IPS DF 4.7 (cell line): ENCODE measurements around the gene FREM1.

Source experiments
- DNase-seq: peaks from one replicate; pipeline ENCODE4 v3.0.0-alpha.2; 2013; ENCODE audit warnings: low spot score; ENCODE audit errors: extremely low read depth

Gene FREM1

GRCh38 chr9:14768405-14769229, 141.6 kb downstream of the FREM1 start:
- DNase-seq = no peak

DNA sequence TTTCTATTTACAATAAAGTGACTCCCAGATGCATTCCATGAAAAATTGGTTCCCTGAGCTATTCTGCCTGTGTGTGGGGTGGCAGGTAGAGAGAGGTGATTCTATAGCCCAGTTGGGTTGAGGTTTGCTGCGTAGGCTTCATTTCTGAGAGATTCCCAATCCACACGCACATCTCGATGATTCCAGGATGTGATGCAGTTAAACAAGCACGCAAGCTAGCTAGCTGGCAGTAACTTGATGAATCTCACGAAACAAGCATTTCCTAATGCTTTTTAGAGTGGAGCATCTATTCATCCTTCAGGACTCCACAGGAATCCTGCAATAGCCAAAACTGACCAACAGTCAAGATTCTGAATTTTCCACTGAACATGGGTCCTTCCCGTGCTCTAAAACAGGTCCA, 143.9 kb downstream of the FREM1 start:
- DNase-seq = no peak

- no peak for DNase-seq
These were observed 148.6 kb downstream of the FREM1 start for GRCh38 chr9:14761584-14761983.

GRCh38 chr9:14760060-14760459, 150.2 kb downstream of the FREM1 start:
- DNase-seq = no peak

DNA sequence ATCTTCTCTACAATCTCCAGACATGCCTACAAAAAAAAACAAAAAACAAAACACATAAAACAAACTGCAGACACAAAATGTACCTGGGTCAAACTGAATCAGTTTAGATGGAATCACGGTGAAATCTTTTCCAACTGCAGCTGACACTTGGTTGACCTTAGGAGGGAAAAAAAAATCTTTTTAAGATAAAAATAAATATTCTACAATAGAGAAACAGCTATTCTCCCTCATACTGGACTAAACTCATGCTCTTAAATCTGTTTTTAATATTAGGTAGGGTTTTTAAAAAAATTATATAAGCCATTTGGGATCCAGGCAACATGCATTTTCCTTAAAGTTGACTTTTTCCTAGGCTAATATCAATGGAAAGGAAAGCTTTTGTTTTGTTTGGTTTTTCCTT, 153.9 kb downstream of the FREM1 start:
- DNase-seq = no peak

DNA sequence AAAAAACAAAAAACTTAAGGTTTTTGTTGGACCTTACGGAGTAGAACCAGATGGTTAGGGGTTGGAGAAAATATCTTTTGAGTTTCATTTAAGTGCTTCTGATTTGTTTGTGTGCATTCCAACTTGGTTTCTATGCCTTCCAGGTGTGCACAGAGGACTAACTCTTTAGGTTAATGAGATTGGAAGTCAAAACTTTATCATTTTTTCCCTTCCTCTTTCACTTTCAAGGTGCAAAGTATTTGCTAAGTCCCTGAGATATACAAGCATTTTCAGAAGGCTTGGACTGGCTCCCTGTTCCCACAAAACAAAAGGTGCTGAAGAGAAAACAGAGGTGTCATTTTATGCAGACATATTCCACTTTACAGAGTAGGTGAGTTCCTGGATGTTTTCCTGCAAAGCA, 157.4 kb downstream of the FREM1 start:
- no peak for DNase-seq

DNA sequence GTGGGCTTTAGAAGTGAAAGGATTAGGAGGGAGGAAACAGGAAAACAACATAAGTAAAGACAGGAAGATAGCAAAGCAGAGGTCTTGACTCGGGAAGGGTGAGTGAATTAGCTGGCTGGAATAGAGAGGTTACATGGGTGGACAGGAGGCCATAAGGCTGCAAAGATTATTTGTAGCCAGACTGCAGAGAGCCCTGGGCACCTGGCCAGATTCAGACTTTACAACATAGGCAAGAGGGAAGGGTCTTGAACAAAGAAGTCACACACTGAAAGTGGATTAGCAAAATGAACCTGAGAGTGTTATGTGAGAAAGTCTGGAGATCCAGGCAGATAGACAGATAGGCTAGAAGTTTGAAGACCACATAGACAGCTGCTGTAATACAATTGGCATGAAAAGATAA, 158.0 kb downstream of the FREM1 start:
- DNase-seq = no peak

GRCh38 chr9:14750821-14751220, 159.4 kb downstream of the FREM1 start:
- no peak for DNase-seq

- DNase-seq = no peak
These were observed 160.5 kb downstream of the FREM1 start for GRCh38 chr9:14749741-14750211.

- DNase-seq = no peak
These were observed 161.9 kb downstream of the FREM1 start for GRCh38 chr9:14748373-14748772.

DNA sequence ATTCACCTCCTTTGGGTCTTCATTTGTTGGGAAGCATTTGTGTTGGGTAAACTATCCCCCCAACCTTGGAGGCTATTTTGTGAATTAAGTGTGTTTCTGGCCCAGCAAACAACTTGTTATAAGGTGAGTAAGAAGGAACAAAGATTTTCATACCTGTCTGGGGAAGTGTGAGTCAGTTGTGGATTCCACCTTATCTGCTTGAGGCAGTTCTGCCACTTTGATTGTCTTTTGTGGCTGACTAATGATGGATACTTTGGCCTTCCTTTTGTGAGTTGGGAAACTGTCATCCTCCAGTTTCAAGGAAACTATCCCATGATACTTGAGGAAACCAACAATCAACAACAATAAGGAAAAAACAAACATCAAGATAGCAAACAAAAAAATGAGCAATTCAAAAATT, 163.1 kb downstream of the FREM1 start:
- DNase-seq = no peak

DNA sequence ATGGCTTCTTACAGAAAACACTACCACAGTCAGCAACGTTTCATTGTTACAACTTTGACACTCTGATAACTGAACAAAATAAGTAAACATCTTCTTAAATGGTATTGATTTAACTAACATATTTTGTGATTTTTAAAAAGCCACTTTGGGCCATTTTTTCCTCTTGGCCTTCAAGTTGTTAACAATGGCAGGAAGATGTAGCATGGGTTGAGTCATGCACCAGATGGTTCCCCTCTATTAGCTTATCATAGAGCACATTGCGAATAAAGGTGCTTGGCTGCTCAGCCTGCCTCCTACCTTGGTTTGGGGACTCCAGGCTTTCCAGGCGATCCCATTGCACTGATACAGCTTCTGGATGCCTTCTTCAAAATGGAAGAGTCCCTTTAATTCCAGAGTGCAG, 163.6 kb downstream of the FREM1 start:
- no peak for DNase-seq

DNA sequence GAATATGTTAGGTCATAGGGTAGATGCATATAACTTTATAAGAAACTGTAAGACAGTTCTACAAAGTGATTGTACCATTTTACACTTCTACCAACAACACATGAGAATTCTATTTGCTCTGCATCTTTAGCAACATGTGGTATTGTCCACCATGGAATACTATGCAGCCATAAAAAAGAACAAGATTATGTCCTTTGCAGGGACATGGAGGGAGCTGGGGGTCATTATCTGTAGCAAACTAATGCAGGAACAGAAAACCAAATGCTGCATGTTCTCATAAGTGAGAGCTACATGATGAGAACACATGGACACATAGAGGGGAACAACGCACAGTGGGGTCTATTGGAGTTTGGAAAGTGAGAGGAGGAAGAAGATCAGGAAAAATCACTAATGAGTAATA, 165.5 kb downstream of the FREM1 start:
- DNase-seq = no peak

- DNase-seq = no peak
These were observed 168.9 kb downstream of the FREM1 start for GRCh38 chr9:14741369-14741768.

- DNase-seq = no peak
These were observed 177.1 kb downstream of the FREM1 start for GRCh38 chr9:14733133-14733532.

DNA sequence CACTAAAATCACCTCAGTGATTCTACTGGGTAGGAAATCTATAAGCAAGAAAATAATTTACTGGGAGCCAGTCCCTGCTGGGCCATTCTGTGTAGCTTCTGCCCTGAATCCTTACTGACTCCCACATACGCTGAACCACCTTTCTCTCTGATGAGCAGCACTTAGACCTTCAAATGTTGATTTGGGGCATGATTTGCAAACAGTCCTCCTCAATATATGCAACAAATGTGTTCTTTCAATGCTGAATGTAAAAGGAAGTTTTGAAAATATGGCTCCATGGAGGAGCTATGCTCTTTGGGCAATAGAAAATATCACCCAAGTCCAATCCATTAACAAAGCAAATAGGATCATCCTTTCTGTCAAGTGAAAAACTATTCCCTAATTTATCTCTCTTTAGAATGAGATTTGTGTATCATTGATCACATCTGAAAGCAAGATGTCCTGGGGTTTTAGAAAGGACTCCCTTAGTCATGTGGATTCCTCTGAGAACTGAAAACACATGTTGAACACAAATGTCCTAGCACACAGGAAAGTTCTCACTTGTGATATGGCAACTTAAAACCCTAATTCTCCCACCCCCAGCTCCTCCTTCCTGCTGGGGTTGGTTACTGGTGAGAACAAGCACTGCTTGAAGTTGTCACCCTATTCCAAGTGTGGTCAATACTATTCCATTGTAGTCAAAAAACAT, 178.8 kb downstream of the FREM1 start:
- DNase-seq = no peak

DNA sequence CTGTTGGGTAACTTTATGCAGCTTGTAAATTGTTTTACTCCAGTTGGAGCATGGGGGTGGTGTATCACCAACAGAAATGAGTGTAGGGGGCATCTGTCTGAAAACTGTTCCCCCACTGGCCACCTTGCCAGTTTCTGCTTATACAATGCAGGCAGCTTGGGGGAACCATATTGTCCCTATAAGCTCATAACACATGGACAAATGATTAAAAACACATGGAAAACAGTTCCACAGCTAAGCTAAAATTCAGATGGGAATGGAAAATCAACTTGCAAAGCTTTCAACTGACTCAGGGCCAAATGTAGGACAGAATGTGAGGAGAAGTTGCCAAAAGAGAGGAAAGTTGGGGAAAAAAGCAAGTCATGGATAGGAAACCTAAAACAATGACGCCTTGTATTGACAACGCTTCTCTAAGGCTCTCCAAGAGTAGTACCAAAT, 179.7 kb downstream of the FREM1 start:
- no peak for DNase-seq

- no peak for DNase-seq
These were observed 186.9 kb downstream of the FREM1 start for GRCh38 chr9:14723301-14723700.

GRCh38 chr9:14722391-14723035, 187.7 kb downstream of the FREM1 start, which contains the start of gene CER1:
CER1 (minus strand) TSS chr9:14722733; CDS start chr9:14722672, 61 bp downstream.
- DNase-seq = peak; percentile 69

DNA sequence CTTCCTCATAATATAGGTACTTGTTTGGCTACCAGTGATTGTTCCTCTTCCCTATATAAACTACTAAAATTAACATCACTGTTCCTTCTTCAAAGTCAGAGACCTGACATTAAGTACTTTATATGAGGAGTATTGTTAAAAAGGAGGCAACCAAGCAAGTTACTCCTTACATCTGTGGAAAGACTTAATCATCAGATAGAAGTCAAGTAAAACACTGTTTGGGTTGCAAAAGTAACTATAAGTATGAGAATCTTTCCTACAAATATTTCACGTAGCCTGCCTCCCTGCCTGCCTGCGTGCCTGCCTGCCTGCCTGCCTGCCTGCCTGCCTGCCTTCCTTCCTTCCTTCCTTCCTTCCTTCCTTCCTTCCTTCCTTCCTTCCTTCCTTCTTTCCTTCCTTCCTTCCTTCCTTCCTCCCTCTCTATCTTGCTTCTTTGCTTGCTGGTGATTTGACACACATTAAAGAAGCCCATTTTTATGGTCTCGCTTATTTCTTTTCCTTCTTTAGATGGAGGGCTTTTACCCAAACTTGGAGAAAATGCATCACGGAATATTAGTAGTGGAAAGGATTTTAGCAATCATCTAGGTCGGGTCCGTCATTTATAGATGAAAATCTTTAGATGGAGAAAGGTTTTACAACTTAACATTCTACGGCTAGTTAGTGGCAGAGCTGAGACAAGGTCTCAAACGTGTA, 190.9 kb downstream of the FREM1 start:
- no peak for DNase-seq

GRCh38 chr9:14715102-14715501, 195.1 kb downstream of the FREM1 start:
- DNase-seq = no peak
